Activated CD4-positive, alpha-beta T cell treated with anti-CD3 and anti-CD28 coated beads for 24 hours (primary cell): Measurements from ENCODE around the gene CDKN1B.
A peak's percentile ranks its signal among the peaks of the same experiment; 100 is the strongest.

Experiments used
- DNase-seq, 2 donors: peaks; one replicate each; pipeline ENCODE4 v3.0.0-alpha.2; 2020; ENCODE audit warnings: low read depth in 2 of 2

CDKN1B gene

GRCh38 chr12:12701457-12701856 lies 15.7 kb upstream of the CDKN1B start:
- DNase-seq, result no peak

- no peak for DNase-seq
Observed at GRCh38 chr12:12704593-12705230, 12.5 kb upstream of the CDKN1B start.

GRCh38 chr12:12705838-12706520 lies 11.2 kb upstream of the CDKN1B start:
- peak in 1 of 2 donors; percentile 22 for DNase-seq

- no peak for DNase-seq
Observed at GRCh38 chr12:12713932-12714275, 3.3 kb upstream of the CDKN1B start.

GRCh38 chr12:12714276-12715021 lies 2.7 kb upstream of the CDKN1B start:
- no peak for DNase-seq

GRCh38 chr12:12715128-12715458 lies 2.1 kb upstream of the CDKN1B start:
- no peak for DNase-seq

- DNase-seq, result no peak
Observed at GRCh38 chr12:12715459-12716150, 1.6 kb upstream of the CDKN1B start.

- no peak for DNase-seq
Observed at GRCh38 chr12:12716151-12716792, 896 bp upstream of the CDKN1B start.

- DNase-seq, result no peak
Observed at GRCh38 chr12:12717586-12718380, 615 bp downstream of the CDKN1B start.

- DNase-seq, result no peak
Observed at GRCh38 chr12:12718381-12718759, 1.2 kb downstream of the CDKN1B start.

GRCh38 chr12:12718853-12719252 lies 1.7 kb downstream of the CDKN1B start:
- DNase-seq, result no peak

GRCh38 chr12:12719496-12719895 lies 2.3 kb downstream of the CDKN1B start:
- no peak for DNase-seq

- no peak for DNase-seq
Observed at GRCh38 chr12:12720052-12720451, 2.9 kb downstream of the CDKN1B start.

- DNase-seq, result no peak
Observed at GRCh38 chr12:12720672-12721161, 3.5 kb downstream of the CDKN1B start.

- DNase-seq, result no peak
Observed at GRCh38 chr12:12721176-12721751, 4.1 kb downstream of the CDKN1B start.

GRCh38 chr12:12721814-12722434 lies 4.8 kb downstream of the CDKN1B start:
- DNase-seq, result no peak

GRCh38 chr12:12722435-12723148 lies 5.4 kb downstream of the CDKN1B start:
- DNase-seq, result no peak

- no peak for DNase-seq
Observed at GRCh38 chr12:12723149-12723680, 6.0 kb downstream of the CDKN1B start.

- peak in 1 of 2 donors; percentile 12 for DNase-seq
Observed at GRCh38 chr12:12723681-12724420, 6.7 kb downstream of the CDKN1B start.
